ENCODE results near the gene SFTPB. TPM values are rescaled to one million over a fixed set of nuclear protein-coding genes. Genes with fewer than 3 reads are reported as not detected.

SFTPB gene
- total RNA-seq, 1 experiment from 2014 or later: 7.6 TPM

DNA sequence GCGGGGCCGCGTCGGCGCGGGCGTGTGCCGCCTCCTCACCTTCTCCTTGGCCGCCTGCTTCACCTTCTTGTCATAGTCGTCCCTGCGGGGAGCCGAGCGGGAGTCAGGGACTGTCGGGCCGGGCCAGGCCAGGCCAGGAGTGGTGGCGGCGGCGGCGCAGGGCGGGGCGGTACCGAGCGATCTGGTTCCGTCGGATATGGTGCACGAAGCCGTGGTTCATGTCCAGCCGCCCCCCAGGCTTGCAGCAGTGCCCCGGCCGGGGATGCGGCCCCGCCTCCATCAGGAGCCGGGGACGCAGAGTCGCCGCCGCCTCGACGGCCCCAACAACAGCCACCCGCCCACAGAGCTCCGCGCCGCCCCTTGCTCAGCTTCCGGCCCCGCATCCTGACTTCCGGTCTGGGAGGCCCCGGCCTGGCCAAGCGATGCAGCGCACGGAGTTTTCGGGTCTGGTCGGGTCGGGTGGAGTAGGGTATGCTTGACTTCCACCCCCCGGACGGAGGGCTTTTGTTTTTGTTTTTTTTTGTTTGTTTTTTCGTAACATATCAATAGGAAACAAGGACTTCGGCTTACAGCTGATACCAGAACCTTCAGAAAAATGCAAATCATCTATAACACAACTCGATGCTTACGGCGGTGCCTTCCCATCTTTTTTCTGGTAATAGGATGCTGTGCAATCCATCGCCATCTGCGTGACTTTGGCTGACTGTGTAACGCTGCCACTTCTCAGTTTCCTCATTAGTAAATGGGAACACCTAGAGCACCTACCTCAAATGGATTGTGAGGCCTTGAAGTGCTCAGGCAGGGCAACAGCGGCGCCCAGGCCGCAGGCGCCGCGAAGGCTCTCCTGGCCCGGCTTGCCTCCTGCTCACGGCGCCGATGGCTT is 56.1 kb downstream of the SFTPB start, which contains the start of gene C2orf68 (continued):
- peak; percentile 59; the same call in 1 of the 2 replicates for TF ChIP-seq JUN (CRISPR knock-in tag; IDR thresholded peaks at IDR 0.05)
- TF ChIP-seq MAX (CRISPR knock-in tag; IDR thresholded peaks at IDR 0.05): peak; percentile 67
- peak; percentile 62; the same call in 1 of the 2 replicates for TF ChIP-seq ZBTB21 (CRISPR knock-in tag; IDR thresholded peaks at IDR 0.05; ENCODE audit: borderline replicate concordance)
- no peak for TF ChIP-seq GRHL2 (CRISPR knock-in tag; IDR thresholded peaks at IDR 0.05; ENCODE audit: insufficient replicate concordance, severe bottlenecking)
- TF ChIP-seq SP1 (CRISPR knock-in tag; conservative IDR thresholded peaks at IDR 0.05): peak; percentile 78; the same call in 1 of the 2 replicates
- TF ChIP-seq JAZF1 (CRISPR knock-in tag; IDR thresholded peaks at IDR 0.05): no peak
- peak; percentile 70 for TF ChIP-seq FOXK1 (CRISPR knock-in tag; IDR thresholded peaks at IDR 0.05)
- 0 out of 2 replicates have a peak, but pooled peaks have one; percentile 25 for TF ChIP-seq AFF4 (CRISPR knock-in tag; IDR thresholded peaks at IDR 0.05; ENCODE audit: borderline replicate concordance)
- TF ChIP-seq ZNF416 (CRISPR knock-in tag; IDR thresholded peaks at IDR 0.05): no peak

DNA sequence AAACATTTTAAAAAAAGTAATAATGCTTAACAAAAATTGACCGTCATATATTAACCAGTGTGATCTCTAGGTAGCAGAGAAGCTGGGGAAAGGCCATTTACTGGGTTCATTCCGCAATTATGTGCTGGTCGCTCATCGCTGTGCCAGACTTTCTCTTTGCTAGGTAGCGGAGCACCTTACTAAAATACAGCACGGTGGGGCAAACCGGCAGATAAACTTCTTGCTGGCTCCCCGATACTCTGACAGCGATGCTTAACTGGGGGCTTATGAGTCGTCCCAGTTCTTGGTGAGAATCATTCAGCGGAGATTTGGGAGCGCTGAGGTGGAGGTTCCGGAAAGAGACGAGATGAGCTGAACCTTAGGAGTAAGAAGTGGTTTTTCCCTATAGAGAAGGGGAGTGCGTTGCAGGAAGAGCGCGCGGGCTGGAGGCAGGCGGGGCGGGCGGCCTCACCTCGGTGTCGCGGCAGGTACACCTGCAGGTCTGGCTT is 56.7 kb downstream of the SFTPB start:
- H3K4me1 Mint-ChIP-seq: peaks cover 4% of the 10 kb centered on the region; the same call in 1 of the 2 replicates
- ATAC-seq (no peak; the same call in 1 of the 2 replicates), DNase-seq (ENCODE audit: low spot score) (no peak)
- H3K27me3 Mint-ChIP-seq (ENCODE audit: low read depth): no peaks in the 10 kb centered on the region
- ChIA-PET CTCF (interaction anchor here (0.7 to 2.9 kb wide), 5 partner anchors 8 to 158 kb away, joined by 3 to 17 read pairs (median 3); partner anchors contain the start of gene TMEM150A), POLR2A (interaction anchor here (0.6 to 1.4 kb wide), 7 partner anchors 9 to 193 kb away, joined by 3 to 8 read pairs (median 4); partner anchors contain the start of genes GGCX, SH2D6, TMEM150A and VAMP8)
- H3K36me3 Mint-ChIP-seq: peaks cover 24% of the 10 kb centered on the region
- H3K4me3 Mint-ChIP-seq: peak overlapping the region; percentile 98
- peak overlapping the region; percentile 96 for H3K27ac Mint-ChIP-seq
- H3K9me3 Mint-ChIP-seq: no peaks in the 10 kb centered on the region
- TF ChIP-seq TEAD4 (CRISPR knock-in tag; IDR thresholded peaks at IDR 0.05) (0 out of 2 replicates have a peak, but pooled peaks have one; percentile 38), IRF2 (CRISPR knock-in tag; IDR thresholded peaks at IDR 0.05; ENCODE audit: borderline replicate concordance, low read depth) (no peak), ETV6 (CRISPR knock-in tag; IDR thresholded peaks at IDR 0.05) (no peak), SMAD3 (CRISPR knock-in tag; IDR thresholded peaks at IDR 0.05; ENCODE audit: borderline replicate concordance) (peak; percentile 54; the same call in 1 of the 2 replicates)
- TF ChIP-seq, protein P1, sequence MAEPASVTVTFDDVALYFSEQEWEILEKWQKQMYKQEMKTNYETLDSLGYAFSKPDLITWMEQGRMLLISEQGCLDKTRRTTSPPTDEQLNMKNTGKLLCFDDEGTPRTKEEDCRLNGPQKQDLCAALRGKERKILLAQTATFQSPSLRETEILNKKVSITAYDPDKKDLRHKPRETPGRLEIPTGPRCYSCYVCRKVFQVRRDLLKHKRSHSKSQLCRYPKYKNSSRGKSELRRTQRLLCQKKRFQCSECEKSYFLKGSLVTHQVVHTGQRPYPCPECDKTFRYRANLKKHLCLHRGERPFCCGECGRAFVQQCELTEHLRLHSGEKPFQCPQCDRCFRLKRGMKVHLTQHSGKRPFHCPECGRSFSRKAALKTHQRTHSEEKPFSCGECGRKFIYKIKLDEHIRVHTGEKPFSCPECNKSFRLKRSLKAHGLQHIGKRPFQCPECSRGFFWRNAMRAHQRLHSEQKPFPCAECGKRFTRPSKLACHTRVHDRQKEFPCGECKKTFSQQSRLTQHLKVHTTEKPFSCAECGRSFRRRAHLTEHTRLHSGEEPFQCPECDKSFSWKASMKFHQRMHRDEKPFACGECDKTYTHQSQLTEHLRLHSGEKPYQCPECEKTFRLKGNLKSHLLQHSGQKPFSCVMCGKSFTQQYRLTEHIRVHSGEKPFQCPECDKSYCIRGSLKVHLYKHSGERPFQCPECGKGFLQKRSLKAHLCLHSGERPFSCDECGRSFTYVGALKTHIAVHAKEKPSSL (CRISPR knock-in tag; conservative IDR thresholded peaks at IDR 0.05): no peak
- TF ChIP-seq, protein P2, sequence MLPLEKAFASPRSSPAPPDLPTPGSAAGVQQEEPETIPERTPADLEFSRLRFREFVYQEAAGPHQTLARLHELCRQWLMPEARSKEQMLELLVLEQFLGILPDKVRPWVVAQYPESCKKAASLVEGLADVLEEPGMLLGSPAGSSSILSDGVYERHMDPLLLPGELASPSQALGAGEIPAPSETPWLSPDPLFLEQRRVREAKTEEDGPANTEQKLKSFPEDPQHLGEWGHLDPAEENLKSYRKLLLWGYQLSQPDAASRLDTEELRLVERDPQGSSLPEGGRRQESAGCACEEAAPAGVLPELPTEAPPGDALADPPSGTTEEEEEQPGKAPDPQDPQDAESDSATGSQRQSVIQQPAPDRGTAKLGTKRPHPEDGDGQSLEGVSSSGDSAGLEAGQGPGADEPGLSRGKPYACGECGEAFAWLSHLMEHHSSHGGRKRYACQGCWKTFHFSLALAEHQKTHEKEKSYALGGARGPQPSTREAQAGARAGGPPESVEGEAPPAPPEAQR (CRISPR knock-in tag; IDR thresholded peaks at IDR 0.05): no peak

Other genes starting within 250 kb of the SFTPB start
- 0.50 to 1.2 TPM (median 0.94 TPM) in 3 replicates for gene SH2D6, start 249.5 kb downstream of the SFTPB start, total RNA-seq (2021)
- 208 to 222 TPM (median 208 TPM) in 3 replicates for gene MAT2A, start 129.0 kb downstream of the SFTPB start, total RNA-seq (2021)
- 40.9 to 42.9 TPM (median 41.4 TPM) in 3 replicates for gene GGCX, start 106.7 kb downstream of the SFTPB start, total RNA-seq (2021)
- 48.8 to 55.4 TPM (median 52.0 TPM) in 3 replicates for gene VAMP8, start 90.6 kb downstream of the SFTPB start, total RNA-seq (2021)
- gene VAMP5, start 83.8 kb downstream of the SFTPB start, total RNA-seq (2021): 6.3 to 7.4 TPM (median 7.0 TPM) in 3 replicates
- gene RNF181, start 72.5 kb downstream of the SFTPB start, total RNA-seq (2021): 95.4 to 108 TPM (median 102 TPM) in 3 replicates
- 20.9 to 23.1 TPM (median 21.6 TPM) in 3 replicates for gene TMEM150A, start 65.5 kb downstream of the SFTPB start, total RNA-seq (2021)
- gene C2orf68, start 56.1 kb downstream of the SFTPB start, total RNA-seq (2021): 63.8 to 69.6 TPM (median 65.0 TPM) in 3 replicates
- gene USP39, start 52.0 kb downstream of the SFTPB start, total RNA-seq (2021): 72.4 to 81.6 TPM (median 75.4 TPM) in 3 replicates
- 0.44 TPM in 1 of 3 replicates, not detected in the others for gene GNLY, start 26.2 kb upstream of the SFTPB start, total RNA-seq (2021)
- 0.23 to 0.81 TPM (median 0.57 TPM) in 3 replicates for gene ATOH8, start 85.8 kb upstream of the SFTPB start, total RNA-seq (2021)
- gene ST3GAL5, start 220.8 kb upstream of the SFTPB start, total RNA-seq (2021): 5.9 to 6.8 TPM (median 6.2 TPM) in 3 replicates